GM06990 (cell line): ENCODE data around the gene MCF2L.

ENCODE experiments used
- DNase-seq: peaks from one replicate; pipeline ENCODE4 v3.0.0-alpha.2; 2011; ENCODE audit not compliant: insufficient read length; ENCODE audit errors: extremely low read depth
- H3K27me3 ChIP-seq: replicated peaks from 2 replicates; pipeline ENCODE4 v1.6.0; 2011; ENCODE audit warnings: low read length; ENCODE audit not compliant: control insufficient read depth, insufficient read depth
- H3K36me3 ChIP-seq: 2 replicates; pipeline ENCODE4 v1.5.1; 2011; ENCODE audit warnings: low read length; ENCODE audit not compliant: control insufficient read depth, insufficient read depth
- H3K4me3 ChIP-seq: replicated peaks from 2 replicates; pipeline ENCODE4 v1.5.1; 2011; ENCODE audit warnings: low read depth, mild to moderate bottlenecking, control low read depth, low read length
- CTCF ChIP-seq: IDR thresholded peaks from 2 replicates; pipeline ENCODE4 v1.5.1; 2011; ENCODE audit warnings: low read length, control low read depth, mild to moderate bottlenecking, inconsistent platforms; ENCODE audit not compliant: insufficient read depth, poor library complexity, severe bottlenecking

Gene MCF2L

GRCh38 chr13:113086991-113087922, 118.2 kb downstream of the MCF2L start:
- H3K36me3 ChIP-seq, result no peaks in the 10 kb centered on the region
- DNase-seq, result no peak
- no peak for TF ChIP-seq CTCF
- H3K4me3 ChIP-seq, result no peak overlapping the region
- H3K27me3 ChIP-seq, result no peaks in the 10 kb centered on the region

- Histone ChIP-seq H3K27me3 (no peaks in the 10 kb centered on the region), H3K36me3 (no peaks in the 10 kb centered on the region), H3K4me3 (no peak overlapping the region)
- no peak for DNase-seq
- no peak for TF ChIP-seq CTCF
Measured at GRCh38 chr13:113087923-113088690, 119.1 kb downstream of the MCF2L start.

GRCh38 chr13:113088691-113089020, 119.6 kb downstream of the MCF2L start:
- no peak for DNase-seq
- Histone ChIP-seq H3K4me3 (no peak overlapping the region), H3K36me3 (no peaks in the 10 kb centered on the region), H3K27me3 (no peaks in the 10 kb centered on the region)
- TF ChIP-seq CTCF, result no peak

GRCh38 chr13:113089693-113090414, 120.8 kb downstream of the MCF2L start:
- TF ChIP-seq CTCF, result no peak
- Histone ChIP-seq H3K36me3 (no peaks in the 10 kb centered on the region), H3K27me3 (no peaks in the 10 kb centered on the region), H3K4me3 (no peak overlapping the region)
- no peak for DNase-seq

- Histone ChIP-seq H3K36me3 (no peaks in the 10 kb centered on the region), H3K4me3 (no peak overlapping the region), H3K27me3 (no peaks in the 10 kb centered on the region)
- no peak for TF ChIP-seq CTCF
- no peak for DNase-seq
Measured at GRCh38 chr13:113090415-113090770, 121.4 kb downstream of the MCF2L start.
